ENCODE measurements around the gene RNF213. TPM values are rescaled to one million over a fixed set of nuclear protein-coding genes. Genes with fewer than 3 reads are reported as not detected.

Gene RNF213
- total RNA-seq, 1 experiment from 2014 or later: 179 TPM

DNA sequence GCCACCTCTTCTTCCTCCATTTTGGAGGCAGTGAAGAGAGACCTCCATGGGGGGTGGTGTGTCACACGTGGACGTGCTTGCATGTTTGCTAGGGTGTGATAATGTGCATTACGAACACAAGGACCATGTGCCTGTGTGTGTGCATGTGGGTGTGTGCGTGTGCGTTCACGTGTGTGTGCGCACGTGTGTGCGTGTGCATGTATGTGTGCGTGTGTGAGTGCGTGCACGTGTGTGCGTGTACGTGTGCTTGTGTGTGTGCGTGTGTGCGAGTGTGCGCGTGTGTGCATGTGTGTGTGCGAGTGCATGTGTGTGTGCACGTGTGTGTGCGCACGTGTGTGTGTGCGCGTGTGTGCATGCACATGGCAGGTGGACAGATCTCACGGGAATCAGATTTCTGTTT lies 29.5 kb downstream of the RNF213 start:
- Histone ChIP-seq H3K4me3 (no peak overlapping the region), H3K79me2 (ENCODE audit: low read depth) (no peaks in the 10 kb centered on the region), H3F3A (ENCODE audit: insufficient read depth, low read depth) (no peaks in the 10 kb centered on the region), H3K36me3 (ENCODE audit: low read depth) (no peaks in the 10 kb centered on the region), H3K9me2 (ENCODE audit: insufficient read depth) (no peaks in the 10 kb centered on the region), H3K4me2 (no peak overlapping the region), H3K4me1 (replicated peaks; ENCODE audit: insufficient read depth) (no peaks in the 10 kb centered on the region), H3K27me3 (ENCODE audit: insufficient read depth, low read depth) (no peaks in the 10 kb centered on the region), H3K27ac (no peak overlapping the region), H2AFZ (no peak overlapping the region), H3K9me3 (ENCODE audit: insufficient read depth, low read depth) (no peaks in the 10 kb centered on the region), H4K20me1 (ENCODE audit: insufficient read depth) (no peaks in the 10 kb centered on the region)
- intact Hi-C loops (cut with micrococcal nuclease; ENCODE audit: unreplicated experiment): no loop called here
- no peak for TF ChIP-seq EZH2 (IDR thresholded peaks at IDR 0.05; ENCODE audit: low read depth)
- TF ChIP-seq, protein P1, sequence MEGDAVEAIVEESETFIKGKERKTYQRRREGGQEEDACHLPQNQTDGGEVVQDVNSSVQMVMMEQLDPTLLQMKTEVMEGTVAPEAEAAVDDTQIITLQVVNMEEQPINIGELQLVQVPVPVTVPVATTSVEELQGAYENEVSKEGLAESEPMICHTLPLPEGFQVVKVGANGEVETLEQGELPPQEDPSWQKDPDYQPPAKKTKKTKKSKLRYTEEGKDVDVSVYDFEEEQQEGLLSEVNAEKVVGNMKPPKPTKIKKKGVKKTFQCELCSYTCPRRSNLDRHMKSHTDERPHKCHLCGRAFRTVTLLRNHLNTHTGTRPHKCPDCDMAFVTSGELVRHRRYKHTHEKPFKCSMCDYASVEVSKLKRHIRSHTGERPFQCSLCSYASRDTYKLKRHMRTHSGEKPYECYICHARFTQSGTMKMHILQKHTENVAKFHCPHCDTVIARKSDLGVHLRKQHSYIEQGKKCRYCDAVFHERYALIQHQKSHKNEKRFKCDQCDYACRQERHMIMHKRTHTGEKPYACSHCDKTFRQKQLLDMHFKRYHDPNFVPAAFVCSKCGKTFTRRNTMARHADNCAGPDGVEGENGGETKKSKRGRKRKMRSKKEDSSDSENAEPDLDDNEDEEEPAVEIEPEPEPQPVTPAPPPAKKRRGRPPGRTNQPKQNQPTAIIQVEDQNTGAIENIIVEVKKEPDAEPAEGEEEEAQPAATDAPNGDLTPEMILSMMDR (conservative IDR thresholded peaks at IDR 0.05): no peak
- no TSS peak for BruUV-seq (replicated peaks)
- DNase-seq: no peak
- CTCF ChIA-PET: no interaction called here
- POLR2A ChIA-PET (ENCODE audit: unreplicated experiment): no interaction called here

DNA sequence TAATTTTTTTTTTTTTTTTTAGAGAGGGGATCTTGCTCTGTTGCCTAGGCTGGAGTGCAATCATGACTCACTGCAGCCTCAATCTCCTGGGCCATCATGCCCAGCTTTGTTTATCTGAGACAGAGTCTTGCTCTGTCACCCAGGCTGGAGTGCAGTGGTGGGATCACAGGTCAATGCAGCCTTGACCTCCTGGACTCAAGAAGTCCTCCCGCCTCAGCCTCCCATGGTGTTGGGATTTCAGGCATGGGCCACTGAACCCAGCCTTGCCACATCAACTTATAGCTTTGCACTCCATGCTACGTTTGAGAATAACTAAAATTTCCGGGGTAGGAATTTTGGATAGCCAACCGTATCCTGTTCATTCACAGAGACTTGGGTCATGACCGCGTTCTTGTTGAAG lies 30.6 kb downstream of the RNF213 start:
- no peak for TF ChIP-seq EZH2 (IDR thresholded peaks at IDR 0.05; ENCODE audit: low read depth)
- TF ChIP-seq, protein P1 (conservative IDR thresholded peaks at IDR 0.05): no peak
- no peaks in the 10 kb centered on the region for H3F3A ChIP-seq (ENCODE audit: insufficient read depth, low read depth)
- H3K9me3 ChIP-seq (ENCODE audit: insufficient read depth, low read depth): no peaks in the 10 kb centered on the region
- H3K4me2 ChIP-seq: no peak overlapping the region
- no peak overlapping the region for H2AFZ ChIP-seq
- no peak overlapping the region for H3K27ac ChIP-seq
- no peaks in the 10 kb centered on the region for H3K36me3 ChIP-seq (ENCODE audit: low read depth)
- DNase-seq: no peak
- H3K4me1 ChIP-seq (replicated peaks; ENCODE audit: insufficient read depth): no peaks in the 10 kb centered on the region
- no peaks in the 10 kb centered on the region for H3K27me3 ChIP-seq (ENCODE audit: insufficient read depth, low read depth)
- ChIA-PET POLR2A (ENCODE audit: unreplicated experiment) (interaction anchor here (0.6 kb wide), 1 partner anchor 37 kb away, joined by 6 read pairs; no protein-coding TSS in a partner anchor), CTCF (interaction anchor here (0.5 kb wide), 1 partner anchor 274 kb away, joined by 5 read pairs; no protein-coding TSS in a partner anchor)
- intact Hi-C loops (cut with micrococcal nuclease; ENCODE audit: unreplicated experiment): no loop called here
- BruUV-seq (replicated peaks): no TSS peak
- no peak overlapping the region for H3K4me3 ChIP-seq
- no peaks in the 10 kb centered on the region for H3K79me2 ChIP-seq (ENCODE audit: low read depth)
- no peaks in the 10 kb centered on the region for H4K20me1 ChIP-seq (ENCODE audit: insufficient read depth)
- no peaks in the 10 kb centered on the region for H3K9me2 ChIP-seq (ENCODE audit: insufficient read depth)

DNA sequence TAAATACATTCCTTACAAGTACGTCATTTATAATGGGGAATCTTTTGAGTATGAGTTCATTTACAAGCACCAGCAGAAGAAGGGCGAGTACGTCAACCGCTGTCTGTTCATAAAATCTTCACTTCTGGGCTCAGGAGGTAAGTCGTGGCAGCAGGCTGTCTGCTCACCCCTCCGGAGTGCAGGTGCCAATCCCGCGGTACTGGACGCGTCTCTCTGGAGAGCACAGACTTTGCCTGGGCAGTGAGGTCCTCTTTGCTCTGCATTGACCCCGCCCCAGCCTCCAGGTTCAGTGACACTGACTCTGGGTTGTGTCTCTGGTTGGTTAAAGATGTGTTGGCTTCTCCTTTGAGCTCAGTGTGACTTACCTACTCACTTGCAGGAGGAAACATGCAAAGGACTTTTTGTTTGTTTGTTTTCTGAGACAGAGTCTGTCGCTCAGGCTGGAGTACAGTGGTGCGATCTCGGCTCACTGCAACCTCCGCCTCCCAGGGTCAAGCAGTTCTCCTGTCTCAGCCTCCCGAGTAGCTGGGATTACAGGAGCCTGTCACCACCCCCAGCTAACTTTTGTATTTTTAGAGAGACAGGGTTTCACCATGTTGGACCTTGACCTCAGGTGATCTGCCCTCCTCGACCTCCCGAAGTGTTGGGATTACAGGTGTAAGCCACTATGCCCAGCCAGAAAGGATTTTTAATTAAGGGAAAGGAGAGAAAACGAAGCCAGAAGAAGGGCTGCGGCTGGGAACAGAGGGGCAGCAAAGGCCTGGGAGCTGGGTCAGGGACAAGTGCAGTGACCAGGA lies 31.2 kb downstream of the RNF213 start:
- no peaks in the 10 kb centered on the region for H3K9me2 ChIP-seq (ENCODE audit: insufficient read depth)
- CTCF ChIA-PET: no interaction called here

More for the DNA sequence above, 31.2 kb downstream of the RNF213 start:
- no peaks in the 10 kb centered on the region for H3K4me1 ChIP-seq (replicated peaks; ENCODE audit: insufficient read depth)
- no peak for DNase-seq
- BruUV-seq (replicated peaks): no TSS peak
- no peak overlapping the region for H2AFZ ChIP-seq
- H3K27ac ChIP-seq: no peak overlapping the region
- no peaks in the 10 kb centered on the region for H3F3A ChIP-seq (ENCODE audit: insufficient read depth, low read depth)
- H3K36me3 ChIP-seq (ENCODE audit: low read depth): no peaks in the 10 kb centered on the region
- intact Hi-C loops (cut with micrococcal nuclease; ENCODE audit: unreplicated experiment): no loop called here
- H3K79me2 ChIP-seq (ENCODE audit: low read depth): no peaks in the 10 kb centered on the region
- no peaks in the 10 kb centered on the region for H4K20me1 ChIP-seq (ENCODE audit: insufficient read depth)
- no peak overlapping the region for H3K4me2 ChIP-seq
- no peaks in the 10 kb centered on the region for H3K9me3 ChIP-seq (ENCODE audit: insufficient read depth, low read depth)
- TF ChIP-seq, protein P1 (conservative IDR thresholded peaks at IDR 0.05): no peak
- TF ChIP-seq EZH2 (IDR thresholded peaks at IDR 0.05; ENCODE audit: low read depth): no peak
- no peaks in the 10 kb centered on the region for H3K27me3 ChIP-seq (ENCODE audit: insufficient read depth, low read depth)
- H3K4me3 ChIP-seq: no peak overlapping the region
- POLR2A ChIA-PET (ENCODE audit: unreplicated experiment): no interaction called here

All from PC-9 (cell line).